Superior temporal gyrus (tissue), 1 donor: ENCODE data around the gene E2F7.

Experiments used
- DNase-seq: peaks from one replicate; pipeline ENCODE4 v3.0.0-alpha.2; 2016; ENCODE audit errors: extremely low spot score

Gene E2F7

GRCh38 chr12:77062846-77063461 lies 2.4 kb downstream of the E2F7 start:
- DNase-seq = no peak

GRCh38 chr12:77062396-77062795 lies 3.0 kb downstream of the E2F7 start:
- DNase-seq = no peak

GRCh38 chr12:77060883-77061240 lies 4.5 kb downstream of the E2F7 start:
- no peak for DNase-seq

DNA sequence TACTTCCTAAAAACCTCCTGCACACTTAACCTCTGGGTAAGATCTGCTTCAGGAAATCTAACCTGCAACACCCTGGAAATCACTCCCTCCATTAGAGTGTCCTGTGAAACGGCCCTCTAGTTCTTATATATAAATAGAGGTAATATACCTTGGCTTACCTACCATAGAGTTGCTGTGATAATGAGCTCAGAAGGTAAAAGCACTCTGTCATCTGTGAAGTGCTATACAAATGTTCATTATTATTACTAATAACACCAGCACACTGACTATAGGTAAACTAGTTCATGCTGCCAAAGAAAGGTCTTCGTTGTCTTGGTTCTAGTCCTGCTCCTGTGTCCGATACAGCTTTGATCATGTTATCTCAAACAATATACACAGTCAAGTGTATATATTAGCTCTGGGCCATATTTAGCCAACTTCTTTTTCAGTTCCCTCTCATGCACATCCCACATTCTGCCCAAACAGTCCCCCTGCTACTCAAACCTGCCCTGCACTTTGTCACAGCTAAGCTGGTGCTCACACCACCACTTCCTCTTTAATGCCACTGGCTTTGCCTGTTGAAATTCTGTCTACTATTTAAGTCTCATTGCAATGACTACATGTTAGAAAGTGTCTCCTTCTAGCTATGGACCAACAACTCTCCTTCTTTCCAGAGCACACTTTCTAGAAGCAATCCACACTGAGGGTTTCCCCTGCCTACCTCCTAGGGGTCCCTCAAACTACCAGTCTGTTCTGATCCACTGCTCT lies 5.1 kb downstream of the E2F7 start:
- DNase-seq = no peak

GRCh38 chr12:77058740-77059139 lies 6.6 kb downstream of the E2F7 start:
- no peak for DNase-seq

DNA sequence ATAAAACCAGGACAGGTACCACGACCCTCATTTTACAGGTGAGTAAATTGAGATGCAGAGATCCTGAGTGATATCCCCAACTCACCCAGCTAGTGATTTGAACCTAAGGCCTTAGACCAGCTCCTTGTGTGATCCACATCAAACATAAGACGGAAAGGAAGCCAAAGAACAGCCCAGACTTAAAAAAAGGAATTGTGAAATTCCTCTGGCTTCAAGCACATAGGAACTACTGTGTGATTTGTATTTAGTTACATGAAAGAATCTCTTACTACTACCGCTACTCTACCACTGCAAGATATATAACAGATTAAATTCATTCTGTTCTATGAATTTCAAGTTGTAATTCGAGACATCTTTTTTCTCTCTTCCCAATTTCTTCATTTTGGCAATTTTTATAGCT lies 10.5 kb downstream of the E2F7 start:
- no peak for DNase-seq

GRCh38 chr12:77053259-77053658 lies 12.1 kb downstream of the E2F7 start:
- no peak for DNase-seq

DNA sequence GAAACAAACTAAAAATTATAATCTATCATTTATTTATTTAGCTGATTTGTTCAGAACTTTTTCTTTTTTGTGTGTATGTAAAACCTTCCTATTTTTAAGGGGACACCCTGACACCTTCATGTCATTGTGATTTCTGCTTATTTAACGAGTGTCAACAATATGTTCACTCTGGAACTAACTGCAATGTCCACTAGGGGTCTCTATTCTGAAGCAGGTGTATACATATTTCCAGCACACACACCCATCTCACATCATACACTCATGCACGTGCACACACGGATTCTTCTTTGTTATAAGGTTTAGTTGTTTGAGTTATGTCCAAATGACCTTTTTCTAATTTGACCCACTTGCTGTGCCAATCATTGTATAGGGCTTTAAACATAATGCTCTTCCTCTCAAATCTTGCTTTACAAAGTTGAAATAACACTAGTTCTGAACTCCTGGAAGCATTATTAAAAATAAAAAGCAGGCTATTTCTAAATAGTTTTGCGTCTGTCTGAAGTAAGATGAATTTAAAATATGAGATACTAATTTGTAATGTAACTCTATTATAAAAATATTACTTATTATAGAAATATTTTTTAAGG lies 15.5 kb downstream of the E2F7 start:
- DNase-seq = peak; percentile 75

- DNase-seq = peak; percentile 76
These were observed 17.8 kb downstream of the E2F7 start for GRCh38 chr12:77047341-77048109.

DNA sequence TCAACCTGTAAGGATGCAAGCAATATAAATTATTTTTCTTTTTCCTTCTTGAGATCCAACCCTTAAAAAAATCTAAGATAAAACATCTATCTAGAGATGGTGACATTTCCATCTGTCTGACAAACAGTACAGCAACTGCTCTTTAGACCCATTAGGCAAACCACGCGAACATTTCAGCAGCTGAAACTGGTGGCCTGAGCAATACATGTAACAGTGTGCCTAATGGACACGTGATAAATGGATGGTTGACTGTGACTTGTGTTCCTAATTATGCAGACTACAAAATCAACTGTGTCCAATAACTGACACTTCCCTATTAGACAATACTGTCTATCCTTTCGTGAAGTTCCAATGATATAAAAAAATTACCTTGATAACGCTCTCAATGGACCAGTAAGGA lies 18.9 kb downstream of the E2F7 start:
- DNase-seq = no peak

DNA sequence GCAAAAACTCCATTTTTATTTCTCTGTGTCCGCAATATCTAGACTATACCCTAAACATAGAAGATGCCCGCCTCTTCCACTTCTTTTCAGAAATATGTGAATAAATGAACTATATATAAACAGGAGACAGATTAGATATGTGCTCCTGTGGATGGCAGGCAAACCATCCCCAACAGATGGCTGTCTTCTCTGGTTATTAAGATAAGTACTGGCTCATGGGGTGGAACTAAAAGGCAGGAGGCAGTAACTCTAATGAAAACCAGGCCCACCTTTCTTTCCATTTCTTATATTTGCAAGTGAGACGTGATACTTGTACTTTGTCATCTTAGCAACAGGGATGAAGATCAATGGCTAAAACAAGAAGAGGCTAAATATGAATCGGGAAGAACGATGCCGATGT lies 20.2 kb downstream of the E2F7 start:
- no peak for DNase-seq

DNA sequence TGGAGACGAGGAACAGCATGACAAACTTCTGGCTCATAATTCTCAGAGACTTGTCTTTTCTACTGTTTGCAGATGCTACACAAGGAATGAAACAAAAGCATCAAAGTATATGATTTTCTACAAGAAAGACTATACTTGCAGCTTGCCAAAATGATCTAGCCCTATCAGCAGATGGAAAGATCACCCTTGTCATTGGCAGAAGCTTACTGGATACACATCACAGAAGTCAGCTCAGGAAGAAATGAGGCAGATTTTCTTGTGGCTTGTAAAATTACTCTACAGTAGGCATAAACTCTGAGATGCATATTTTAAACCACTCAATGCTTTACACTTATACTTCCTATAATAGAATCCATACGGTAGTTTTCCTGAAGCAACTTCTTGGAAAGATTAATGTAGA lies 20.6 kb downstream of the E2F7 start:
- no peak for DNase-seq

- DNase-seq = no peak
These were observed 22.5 kb downstream of the E2F7 start for GRCh38 chr12:77042833-77043232.

DNA sequence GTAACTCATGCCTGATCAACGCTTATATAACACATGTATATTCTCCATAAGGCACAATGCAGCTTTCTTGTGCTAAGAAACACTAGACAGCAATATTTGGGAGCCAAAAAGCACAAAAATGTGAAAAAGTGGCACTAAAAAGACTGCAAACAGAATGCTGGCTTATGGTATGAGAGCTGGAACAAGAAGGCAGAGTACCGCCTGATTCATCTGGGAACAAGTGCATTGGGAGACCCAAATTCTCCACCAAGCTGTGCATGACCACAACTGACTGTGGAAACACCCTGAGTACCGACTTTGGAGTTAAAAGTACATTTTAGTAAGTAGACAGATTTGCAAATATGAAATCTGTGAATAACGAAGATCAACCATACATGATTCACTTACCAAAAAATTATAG lies 25.1 kb downstream of the E2F7 start:
- DNase-seq = no peak

- DNase-seq = no peak
These were observed 30.1 kb downstream of the E2F7 start for GRCh38 chr12:77035226-77035625.

GRCh38 chr12:77033658-77034536 lies 31.5 kb downstream of the E2F7 start:
- DNase-seq = peak; percentile 66

DNA sequence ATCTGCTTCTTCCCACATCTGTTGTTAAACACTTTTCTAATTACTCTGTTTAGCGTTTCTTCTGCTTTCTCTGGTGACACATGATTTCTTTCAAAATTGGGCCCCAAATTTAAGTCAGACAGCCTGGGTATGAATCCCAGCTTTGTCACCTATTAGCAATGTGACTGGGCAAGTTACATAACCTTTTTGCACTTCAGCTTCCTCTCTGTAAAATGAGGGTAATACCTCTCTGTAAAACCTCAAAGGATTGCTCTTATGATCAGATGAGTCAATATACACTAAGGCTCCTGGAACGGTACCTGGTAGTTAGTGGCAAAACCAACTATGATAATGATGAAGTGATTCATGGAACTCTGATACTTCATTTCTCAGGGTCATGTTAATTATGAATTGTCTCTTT lies 33.0 kb downstream of the E2F7 start:
- no peak for DNase-seq

DNA sequence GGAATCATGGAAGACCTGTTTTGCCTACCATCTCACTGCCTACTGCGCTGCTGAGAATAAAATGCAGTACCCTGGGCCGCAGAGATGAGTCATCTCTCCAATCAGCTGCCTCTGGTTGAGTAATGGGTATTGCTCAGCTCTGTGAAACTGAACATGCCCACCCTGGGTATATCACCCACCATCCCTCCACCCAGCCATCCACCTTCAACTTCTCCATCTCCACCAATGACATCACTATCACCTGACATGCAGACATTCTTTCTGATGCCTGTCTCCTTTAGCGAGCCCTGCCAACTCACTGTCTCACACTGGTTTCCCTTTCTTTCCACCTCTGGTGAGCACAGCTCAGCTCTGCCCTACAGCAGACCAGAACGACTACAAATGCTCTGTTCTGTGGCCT lies 33.6 kb downstream of the E2F7 start:
- no peak for DNase-seq

GRCh38 chr12:77025782-77026314 lies 39.5 kb downstream of the E2F7 start:
- no peak for DNase-seq

- no peak for DNase-seq
These were observed 41.9 kb downstream of the E2F7 start for GRCh38 chr12:77023501-77023900.

DNA sequence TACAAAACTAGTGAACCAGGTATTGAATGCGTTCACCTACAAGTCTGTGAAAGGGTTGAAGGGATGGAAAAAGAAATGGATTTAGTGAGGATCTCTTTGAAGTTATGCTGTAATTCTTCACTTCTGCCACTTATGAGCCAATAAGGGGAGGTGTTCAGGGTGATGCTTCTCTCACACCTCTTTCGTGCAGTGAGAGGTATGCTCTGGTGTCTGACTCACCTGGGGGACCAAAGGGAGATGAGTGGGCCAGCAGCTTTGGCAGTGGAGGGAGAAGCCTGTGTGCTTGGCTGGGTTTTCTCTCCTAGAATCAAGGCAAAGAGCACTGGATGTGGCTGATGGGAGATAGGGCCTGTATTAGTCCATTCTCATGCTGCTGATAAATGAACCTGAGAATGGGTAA lies 45.4 kb downstream of the E2F7 start:
- DNase-seq = no peak
